HEK293 (cell line): ENCODE measurements around the gene CFL1.

Experiments used
- CTCF ChIP-seq: fragments of 450-650 bp; formaldehyde crosslinking; IDR thresholded peaks from 2 replicates; pipeline ENCODE4 v1.5.1; 2016; ENCODE audit warnings: missing biosample characterization, missing genetic modification characterization
- MEIS1 ChIP-seq: sonication (generic); formaldehyde crosslinking; IDR thresholded peaks from 2 replicates; pipeline ENCODE4 v1.8.1; 2022; ENCODE audit warnings: missing genetic modification reagents, mild to moderate bottlenecking, borderline replicate concordance
- SP2 ChIP-seq: fragments of 450-650 bp; formaldehyde crosslinking; IDR thresholded peaks from 2 replicates; pipeline ENCODE4 v1.5.1; 2016; ENCODE audit warnings: missing biosample characterization, missing genetic modification characterization
- ZBTB10 ChIP-seq: fragments of 450-650 bp; formaldehyde crosslinking; IDR thresholded peaks from 2 replicates; pipeline ENCODE4 v1.5.1; 2016; ENCODE audit warnings: missing biosample characterization, missing genetic modification characterization
- ZBTB26 ChIP-seq: fragments of 450-650 bp; formaldehyde crosslinking; optimal IDR thresholded peaks from 2 replicates; pipeline ENCODE3; 2016; ENCODE audit warnings: missing biosample characterization, mild to moderate bottlenecking, missing genetic modification characterization
- ZNF629 ChIP-seq: fragments of 450-650 bp; formaldehyde crosslinking; IDR thresholded peaks from 2 replicates; pipeline ENCODE4 v1.5.1; 2017; ENCODE audit warnings: missing biosample characterization, missing genetic modification characterization

GRCh38 chr11:65844231-65844872, 13.6 kb downstream of the CFL1 start:
- TF ChIP-seq SP2 (tag by site-specific recombination) (no peak), ZBTB26 (no peak), CTCF (no peak), ZBTB10 (tag by site-specific recombination) (no peak), ZNF629 (tag by site-specific recombination) (no peak), MEIS1 (no peak)
